HFF-Myc (cell line): Measurements from ENCODE around the gene RGL4.

ENCODE experiments used
- DNase-seq: peaks from one replicate; pipeline ENCODE4 v3.0.0-alpha.2; 2011; ENCODE audit warnings: low read depth; ENCODE audit errors: extremely low read depth
- H3K4me3 ChIP-seq: replicated peaks from 2 replicates; pipeline ENCODE4 v1.5.1; 2011; ENCODE audit warnings: low read depth, mild to moderate bottlenecking, control low read depth, low read length
- TF ChIP-seq, protein P1 (sequence below): IDR thresholded peaks from 2 replicates; pipeline ENCODE4 v1.5.1; 2012; ENCODE audit warnings: mild to moderate bottlenecking, low read depth, low read length, control low read depth; ENCODE audit errors: missing control alignments

RGL4 gene

DNA sequence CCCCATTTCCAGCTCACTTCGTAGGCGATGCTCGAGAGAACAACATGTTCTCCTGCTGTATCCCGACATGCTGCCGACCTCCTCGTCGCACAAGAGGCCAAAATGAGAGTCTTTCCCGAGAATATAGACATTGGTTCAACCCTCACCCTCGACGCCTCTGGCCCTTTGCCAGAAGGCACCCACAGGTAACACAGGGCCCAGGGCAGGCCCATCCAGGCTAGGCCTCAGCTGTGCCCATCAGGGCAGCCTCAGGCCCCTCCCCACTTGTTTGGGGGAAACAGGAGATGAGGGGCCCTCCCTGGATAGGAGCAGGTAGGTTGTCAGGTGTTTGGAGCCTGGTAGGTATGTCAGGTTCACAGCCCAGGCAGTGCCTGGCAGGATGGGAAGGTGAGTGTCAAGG lies 2.7 kb upstream of the RGL4 start:
- TF ChIP-seq, protein P1, sequence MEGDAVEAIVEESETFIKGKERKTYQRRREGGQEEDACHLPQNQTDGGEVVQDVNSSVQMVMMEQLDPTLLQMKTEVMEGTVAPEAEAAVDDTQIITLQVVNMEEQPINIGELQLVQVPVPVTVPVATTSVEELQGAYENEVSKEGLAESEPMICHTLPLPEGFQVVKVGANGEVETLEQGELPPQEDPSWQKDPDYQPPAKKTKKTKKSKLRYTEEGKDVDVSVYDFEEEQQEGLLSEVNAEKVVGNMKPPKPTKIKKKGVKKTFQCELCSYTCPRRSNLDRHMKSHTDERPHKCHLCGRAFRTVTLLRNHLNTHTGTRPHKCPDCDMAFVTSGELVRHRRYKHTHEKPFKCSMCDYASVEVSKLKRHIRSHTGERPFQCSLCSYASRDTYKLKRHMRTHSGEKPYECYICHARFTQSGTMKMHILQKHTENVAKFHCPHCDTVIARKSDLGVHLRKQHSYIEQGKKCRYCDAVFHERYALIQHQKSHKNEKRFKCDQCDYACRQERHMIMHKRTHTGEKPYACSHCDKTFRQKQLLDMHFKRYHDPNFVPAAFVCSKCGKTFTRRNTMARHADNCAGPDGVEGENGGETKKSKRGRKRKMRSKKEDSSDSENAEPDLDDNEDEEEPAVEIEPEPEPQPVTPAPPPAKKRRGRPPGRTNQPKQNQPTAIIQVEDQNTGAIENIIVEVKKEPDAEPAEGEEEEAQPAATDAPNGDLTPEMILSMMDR, result no peak
- no peak overlapping the region for H3K4me3 ChIP-seq
- DNase-seq, result no peak

- TF ChIP-seq, protein P1, result no peak
- no peak overlapping the region for H3K4me3 ChIP-seq
- DNase-seq, result no peak
Observed at GRCh38 chr22:23688571-23688970, 2.2 kb upstream of the RGL4 start.

GRCh38 chr22:23689414-23689813 lies 1.4 kb upstream of the RGL4 start:
- TF ChIP-seq, protein P1, result no peak
- no peak for DNase-seq
- H3K4me3 ChIP-seq, result no peak overlapping the region

GRCh38 chr22:23691748-23692423 lies 1.1 kb downstream of the RGL4 start:
- no peak for DNase-seq
- no peak overlapping the region for H3K4me3 ChIP-seq
- TF ChIP-seq, protein P1, result no peak

DNA sequence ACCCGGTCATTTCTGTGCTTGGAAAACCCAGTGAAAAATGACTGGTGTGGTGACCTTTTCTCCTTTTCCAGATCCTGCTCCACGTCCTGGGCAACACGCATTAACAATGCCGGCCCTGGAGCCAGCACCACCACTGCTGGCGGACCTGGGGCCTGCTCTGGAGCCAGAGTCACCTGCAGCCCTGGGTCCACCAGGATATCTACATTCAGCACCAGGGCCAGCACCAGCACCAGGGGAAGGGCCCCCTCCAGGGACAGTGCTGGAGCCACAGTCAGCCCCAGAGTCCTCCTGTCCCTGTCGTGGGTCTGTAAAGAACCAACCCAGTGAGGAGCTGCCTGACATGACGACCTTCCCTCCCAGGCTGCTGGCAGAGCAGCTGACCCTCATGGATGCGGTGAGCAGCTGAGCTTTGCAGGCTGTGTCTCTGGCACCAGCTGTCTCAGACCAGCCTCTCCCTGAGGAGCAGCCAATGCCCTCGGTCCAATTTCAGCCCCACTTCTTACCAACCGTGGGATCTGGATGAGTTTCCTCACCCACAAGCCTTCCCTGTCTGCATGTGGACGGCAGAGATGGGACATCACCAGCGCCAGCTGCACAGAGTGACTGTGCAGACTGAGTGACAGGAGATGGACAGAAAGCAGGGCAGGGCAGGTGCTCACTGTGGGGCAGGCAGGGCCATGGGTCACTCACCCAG lies 1.9 kb downstream of the RGL4 start:
- TF ChIP-seq, protein P1, result no peak
- no peak overlapping the region for H3K4me3 ChIP-seq
- no peak for DNase-seq

- no peak overlapping the region for H3K4me3 ChIP-seq
- TF ChIP-seq, protein P1, result no peak
- no peak for DNase-seq
Observed at GRCh38 chr22:23693979-23694680, 3.3 kb downstream of the RGL4 start.
